HFFc6 (cell line): Measurements from ENCODE around the gene RNF215. TPM values are rescaled to one million over a fixed set of nuclear protein-coding genes. Genes with fewer than 3 reads are reported as not detected.

Source experiments
- DNase-seq: peaks from one replicate; pipeline ENCODE4 v3.0.0-alpha.2; 2018
- H3K27ac Mint-ChIP-seq: 2 replicates; pipeline ENCODE4 v1.8.0; 2020; ENCODE audit warnings: mild to moderate bottlenecking, mixed read lengths
- H3K27me3 Mint-ChIP-seq: 2 replicates; pipeline ENCODE4 v1.8.0; 2021; ENCODE audit warnings: mild to moderate bottlenecking, moderate library complexity, mixed read lengths; ENCODE audit not compliant: insufficient read depth
- H3K36me3 Mint-ChIP-seq: 2 replicates; pipeline ENCODE4 v1.8.0; 2021; ENCODE audit warnings: low read depth, mixed read lengths
- H3K4me1 Mint-ChIP-seq: 2 replicates; pipeline ENCODE4 v1.8.0; 2020; ENCODE audit warnings: low read depth, mixed read lengths
- H3K4me3 Mint-ChIP-seq: 2 replicates; pipeline ENCODE4 v1.8.0; 2020; ENCODE audit warnings: mild to moderate bottlenecking, moderate library complexity, mixed read lengths
- H3K9me3 Mint-ChIP-seq: 2 replicates; pipeline ENCODE4 v1.8.0; 2020; ENCODE audit warnings: mild to moderate bottlenecking, mixed read lengths
- total RNA-seq, 6 experiments: library from RNA; stranded (reverse); fragmentation: NEBNext Ultra II Directional; extraction: Animal tissue kit (Norgen Biotek cat#: 25700); gene quantifications; 2 replicates in 1 of 6; 3 replicates in 5 of 6; pipeline ENCODE4 v1.2.3, GENCODE V29; 2021
- TF ChIP-seq, protein P1 (sequence below): fragments of 200-600 bp; sonication (generic); IDR thresholded peaks from 2 replicates; pipeline ENCODE4 v1.5.0; 2021; ENCODE audit warnings: antibody characterized with exemption, mild to moderate bottlenecking

RNF215 gene
- total RNA-seq, 6 experiments from 2014 or later = 12.7 to 18.9 (median 15.3) TPM

DNA sequence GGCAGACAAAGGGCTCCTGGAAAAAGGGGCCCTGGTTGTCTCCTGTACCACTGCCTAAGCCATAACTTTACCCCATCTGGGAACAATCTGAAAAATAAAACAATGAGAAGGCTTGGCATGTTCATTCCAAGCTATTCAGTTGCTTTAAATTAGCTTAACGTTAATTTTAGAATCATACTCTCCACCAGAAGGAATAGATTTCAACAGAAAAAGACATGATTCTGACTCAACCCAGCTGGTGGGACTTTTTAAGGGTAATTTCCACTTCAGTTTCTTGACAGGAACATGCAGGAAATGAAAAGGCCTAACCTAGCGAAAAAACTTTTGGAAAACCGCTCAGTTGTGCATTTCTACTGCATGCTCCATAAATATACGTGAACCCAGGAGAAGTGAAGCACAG, 38.4 kb downstream of the RNF215 start:
- H3K27ac Mint-ChIP-seq = peak overlapping the region; percentile 13; the same call in 1 of the 2 replicates
- H3K4me3 Mint-ChIP-seq = no peak overlapping the region
- H3K9me3 Mint-ChIP-seq = no peaks in the 10 kb centered on the region
- peaks cover 20% of the 10 kb centered on the region for H3K36me3 Mint-ChIP-seq
- H3K27me3 Mint-ChIP-seq = no peaks in the 10 kb centered on the region
- peaks cover 18% of the 10 kb centered on the region for H3K4me1 Mint-ChIP-seq
- TF ChIP-seq, protein P1, sequence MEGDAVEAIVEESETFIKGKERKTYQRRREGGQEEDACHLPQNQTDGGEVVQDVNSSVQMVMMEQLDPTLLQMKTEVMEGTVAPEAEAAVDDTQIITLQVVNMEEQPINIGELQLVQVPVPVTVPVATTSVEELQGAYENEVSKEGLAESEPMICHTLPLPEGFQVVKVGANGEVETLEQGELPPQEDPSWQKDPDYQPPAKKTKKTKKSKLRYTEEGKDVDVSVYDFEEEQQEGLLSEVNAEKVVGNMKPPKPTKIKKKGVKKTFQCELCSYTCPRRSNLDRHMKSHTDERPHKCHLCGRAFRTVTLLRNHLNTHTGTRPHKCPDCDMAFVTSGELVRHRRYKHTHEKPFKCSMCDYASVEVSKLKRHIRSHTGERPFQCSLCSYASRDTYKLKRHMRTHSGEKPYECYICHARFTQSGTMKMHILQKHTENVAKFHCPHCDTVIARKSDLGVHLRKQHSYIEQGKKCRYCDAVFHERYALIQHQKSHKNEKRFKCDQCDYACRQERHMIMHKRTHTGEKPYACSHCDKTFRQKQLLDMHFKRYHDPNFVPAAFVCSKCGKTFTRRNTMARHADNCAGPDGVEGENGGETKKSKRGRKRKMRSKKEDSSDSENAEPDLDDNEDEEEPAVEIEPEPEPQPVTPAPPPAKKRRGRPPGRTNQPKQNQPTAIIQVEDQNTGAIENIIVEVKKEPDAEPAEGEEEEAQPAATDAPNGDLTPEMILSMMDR = no peak
- no peak for DNase-seq

DNA sequence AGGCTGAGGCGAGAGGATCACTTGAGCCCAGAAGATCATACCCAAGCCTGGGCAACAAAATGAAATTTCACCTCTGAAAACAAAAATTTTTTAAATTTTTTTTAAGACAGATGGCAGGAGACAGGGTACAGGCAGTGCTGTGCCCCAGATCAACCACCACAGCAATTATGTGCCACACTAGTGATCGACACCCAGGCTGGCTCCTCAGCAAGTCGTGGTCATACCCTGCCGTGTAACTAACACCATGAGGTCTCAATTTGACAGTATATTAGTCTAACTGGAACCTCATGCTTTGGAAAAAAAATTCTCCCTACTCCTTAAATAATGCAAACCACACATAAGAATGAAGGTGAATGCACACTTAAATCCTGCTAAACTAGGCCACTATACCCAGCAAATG, 38.8 kb downstream of the RNF215 start:
- H3K4me3 Mint-ChIP-seq = no peak overlapping the region
- peaks cover 23% of the 10 kb centered on the region for H3K36me3 Mint-ChIP-seq
- TF ChIP-seq, protein P1 = no peak
- H3K27me3 Mint-ChIP-seq = no peaks in the 10 kb centered on the region
- H3K9me3 Mint-ChIP-seq = no peaks in the 10 kb centered on the region
- DNase-seq = no peak
- H3K27ac Mint-ChIP-seq = peak overlapping the region; percentile 13; the same call in 1 of the 2 replicates
- peaks cover 14% of the 10 kb centered on the region for H3K4me1 Mint-ChIP-seq

DNA sequence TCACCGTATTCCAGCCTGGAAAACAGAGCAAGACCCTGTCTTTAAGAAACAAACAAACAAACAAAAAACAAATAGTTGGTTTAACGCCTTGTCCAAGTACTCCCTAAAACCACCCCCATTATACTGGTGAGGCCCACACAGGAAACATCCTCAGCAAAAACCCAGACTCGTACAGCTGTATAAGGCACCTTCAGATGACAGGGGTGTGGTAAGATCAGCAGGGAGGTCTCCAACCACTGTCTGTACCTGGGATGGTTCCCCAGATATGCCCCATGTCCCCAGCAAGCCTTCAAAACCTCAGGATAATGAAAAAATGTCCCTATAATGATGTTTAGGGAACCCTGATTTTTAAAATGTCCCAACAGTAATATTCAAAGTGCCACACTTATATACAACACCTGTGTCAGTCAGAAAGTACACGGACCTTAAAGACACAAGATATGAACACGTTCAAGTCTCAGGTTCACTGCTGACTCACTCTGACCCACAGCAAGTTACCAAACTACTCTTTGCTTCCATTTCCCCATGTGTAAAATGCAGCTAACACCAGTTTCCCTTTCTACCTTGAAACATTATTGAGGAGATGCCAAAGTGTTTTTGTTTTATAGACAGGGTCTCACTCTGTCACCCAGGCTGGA, 39.8 kb downstream of the RNF215 start:
- Mint-ChIP-seq H3K27me3 (no peaks in the 10 kb centered on the region), H3K36me3 (peaks cover 26% of the 10 kb centered on the region), H3K9me3 (no peaks in the 10 kb centered on the region), H3K4me1 (peaks cover 14% of the 10 kb centered on the region), H3K27ac (no peak overlapping the region; the same call in 1 of the 2 replicates), H3K4me3 (no peak overlapping the region)
- DNase-seq = no peak
- TF ChIP-seq, protein P1 = no peak

DNA sequence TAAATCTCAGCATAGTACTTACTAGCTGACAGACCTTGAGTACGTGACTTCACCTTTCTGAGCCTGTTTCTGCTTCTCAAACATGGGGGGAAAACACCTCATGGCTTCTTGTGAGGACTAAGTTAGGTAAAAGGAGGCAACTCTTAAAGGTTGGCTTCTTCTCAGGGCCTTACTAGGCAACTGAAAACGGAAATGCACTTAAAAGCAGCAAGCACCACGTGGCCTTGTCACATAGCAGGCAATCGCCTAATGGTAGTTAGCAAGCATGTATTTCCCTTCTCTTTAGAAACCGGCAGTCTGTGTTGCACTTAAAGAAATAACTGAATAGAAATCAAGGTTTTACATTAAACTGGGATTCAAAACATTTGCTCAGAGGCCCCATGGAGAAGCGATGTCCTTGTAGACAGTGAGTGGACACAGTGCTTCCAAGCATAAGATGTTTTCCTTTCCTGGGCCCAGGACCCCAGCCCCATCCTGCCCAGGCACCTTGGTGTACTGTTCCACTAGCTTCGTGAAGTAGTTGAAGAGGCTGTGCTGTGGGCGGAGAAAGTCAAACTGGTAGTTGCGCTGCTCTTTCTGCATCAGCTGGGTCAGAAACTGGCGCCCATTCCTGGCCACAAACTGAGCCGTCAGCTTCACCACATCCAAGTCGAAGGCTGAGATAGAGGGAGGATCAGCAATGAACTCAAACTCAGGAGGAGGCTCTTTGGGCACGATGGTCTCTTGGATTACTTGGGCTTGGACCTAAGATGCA, 42.6 kb downstream of the RNF215 start:
- Mint-ChIP-seq H3K9me3 (no peaks in the 10 kb centered on the region), H3K4me1 (peaks cover 6% of the 10 kb centered on the region; the same call in 1 of the 2 replicates), H3K27me3 (no peaks in the 10 kb centered on the region), H3K4me3 (no peak overlapping the region), H3K27ac (no peak overlapping the region), H3K36me3 (peaks cover 29% of the 10 kb centered on the region)
- TF ChIP-seq, protein P1 = no peak
- DNase-seq = no peak

DNA sequence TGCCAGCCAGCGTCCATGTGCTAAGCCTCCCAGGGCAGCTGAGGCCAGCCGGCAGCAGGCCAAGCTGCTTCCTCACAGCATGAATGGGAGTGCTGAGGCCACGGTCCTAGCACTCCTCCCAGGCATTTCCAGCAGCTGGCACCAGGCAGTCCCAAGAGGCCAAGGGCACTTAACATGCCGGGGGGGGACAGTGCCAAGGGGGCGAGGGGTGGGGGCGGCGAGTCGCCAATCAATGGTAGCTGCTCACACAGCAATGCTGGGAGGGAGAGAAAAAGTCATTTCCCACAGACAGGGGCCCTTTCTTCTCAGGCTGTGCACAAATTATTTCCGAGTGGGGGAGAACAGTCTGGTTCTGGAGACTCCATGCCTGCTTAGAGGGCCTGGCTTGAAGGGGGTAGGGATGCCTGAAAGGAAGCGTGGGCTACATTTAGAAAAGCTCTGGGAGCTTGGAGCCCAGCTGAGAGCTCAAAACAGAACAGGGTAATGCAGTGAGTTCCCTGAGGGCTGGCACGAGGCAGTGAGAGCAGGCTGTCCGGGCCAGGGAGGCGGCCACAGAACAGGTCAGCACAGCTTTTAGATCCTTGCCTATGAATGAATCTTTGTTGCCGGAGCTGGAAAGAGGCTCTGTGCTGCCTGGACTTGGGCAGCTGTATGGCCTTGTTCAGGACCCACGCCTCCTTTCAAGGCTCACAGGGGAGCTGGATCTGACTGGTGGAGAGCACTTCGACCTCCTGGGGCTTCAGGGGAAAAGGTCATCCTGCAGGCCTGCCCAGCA, 46.1 kb downstream of the RNF215 start:
- Mint-ChIP-seq H3K4me3 (no peak overlapping the region), H3K9me3 (no peaks in the 10 kb centered on the region), H3K27ac (no peak overlapping the region), H3K27me3 (no peaks in the 10 kb centered on the region), H3K36me3 (peaks cover 39% of the 10 kb centered on the region), H3K4me1 (no peaks in the 10 kb centered on the region)
- TF ChIP-seq, protein P1 = no peak
- no peak for DNase-seq
